ENCODE results near the gene SLC4A1. TPM values are rescaled to one million over a fixed set of nuclear protein-coding genes. Genes with fewer than 3 reads are reported as not detected.

SLC4A1 gene
- total and polyA plus RNA-seq, 8 donors = 0.58 to 22.7 (median 10.4) TPM

DNA sequence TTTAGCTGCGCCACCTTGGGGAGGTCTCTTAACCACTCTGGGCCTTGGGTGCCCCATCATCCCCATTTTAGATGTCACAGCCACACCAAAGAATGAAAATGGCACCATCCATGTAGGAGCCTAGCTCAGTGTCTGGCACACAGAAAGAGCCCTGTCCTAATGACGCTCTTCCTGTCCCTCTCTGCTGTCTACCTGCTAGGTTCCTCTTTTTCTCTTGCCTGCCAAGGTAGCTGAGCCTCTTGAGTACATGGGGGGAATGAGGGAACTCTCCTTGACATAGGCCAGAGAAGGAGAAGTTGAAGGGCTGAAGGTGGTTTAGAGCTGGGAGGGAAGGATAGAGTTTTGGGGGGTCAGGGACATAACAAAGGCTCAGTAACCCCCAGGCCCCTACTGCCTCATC, 42.3 kb upstream of the SLC4A1 start:
- no peak overlapping the region for H3K27ac ChIP-seq
- peaks cover 11 to 23% of the 10 kb centered on the region in 2 donors for H3K4me1 ChIP-seq
- no peak for TF ChIP-seq CTCF (IDR thresholded peaks at IDR 0.05)
- no peaks in the 10 kb centered on the region for H3K9me3 ChIP-seq
- H3K36me3 ChIP-seq = no peaks in the 10 kb centered on the region
- ATAC-seq = no peak
- H3K27me3 ChIP-seq = peaks cover 11 to 79% of the 10 kb centered on the region in 2 donors
- no peak for DNase-seq
- no peak overlapping the region for H3K4me3 ChIP-seq
- intact Hi-C loops (cut with DNase I) = no loop called here

DNA sequence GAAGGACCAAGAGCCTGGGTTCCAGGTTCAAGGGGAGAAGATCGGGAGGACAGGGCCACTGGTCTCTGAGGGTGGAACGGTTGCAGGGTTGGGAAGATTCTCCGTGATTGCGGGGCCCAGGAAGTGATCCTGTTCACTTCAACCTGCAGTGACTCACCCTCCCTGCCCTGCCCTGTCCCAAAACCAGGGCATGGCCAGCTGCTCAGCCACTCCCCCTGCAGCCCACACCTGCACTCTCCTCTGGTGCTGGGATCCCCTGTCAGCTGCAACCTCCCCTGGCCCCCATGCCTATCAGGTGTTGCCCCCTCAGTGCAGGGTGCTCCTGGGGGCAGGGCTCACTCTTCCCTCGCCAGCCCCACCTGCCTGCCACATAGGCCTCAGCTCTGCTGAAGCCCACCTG, 41.5 kb upstream of the SLC4A1 start:
- no peaks in the 10 kb centered on the region for H3K36me3 ChIP-seq
- TF ChIP-seq CTCF (IDR thresholded peaks at IDR 0.05) = no peak
- H3K27me3 ChIP-seq = peaks cover 4 to 79% of the 10 kb centered on the region in 2 donors
- no peak overlapping the region for H3K27ac ChIP-seq
- no peak overlapping the region for H3K4me3 ChIP-seq
- H3K4me1 ChIP-seq = peaks cover 8 to 16% of the 10 kb centered on the region in 2 donors
- ATAC-seq = no peak
- intact Hi-C loops (cut with DNase I) = no loop called here
- H3K9me3 ChIP-seq = no peaks in the 10 kb centered on the region
- DNase-seq = no peak

- ATAC-seq (peak; percentile 3), DNase-seq (no peak)
- Histone ChIP-seq H3K36me3 (no peaks in the 10 kb centered on the region), H3K4me1 (peaks cover 8 to 16% of the 10 kb centered on the region in 2 donors), H3K27ac (no peak overlapping the region), H3K4me3 (peak overlapping the region in 1 of 2 donors; percentile 36), H3K9me3 (no peaks in the 10 kb centered on the region), H3K27me3 (peaks cover 0 to 79% of the 10 kb centered on the region in 2 donors)
- TF ChIP-seq CTCF (IDR thresholded peaks at IDR 0.05) = no peak
- intact Hi-C loops (cut with DNase I) = no loop called here
Measured at GRCh38 chr17:44308865-44309264, 40.9 kb upstream of the SLC4A1 start.

DNA sequence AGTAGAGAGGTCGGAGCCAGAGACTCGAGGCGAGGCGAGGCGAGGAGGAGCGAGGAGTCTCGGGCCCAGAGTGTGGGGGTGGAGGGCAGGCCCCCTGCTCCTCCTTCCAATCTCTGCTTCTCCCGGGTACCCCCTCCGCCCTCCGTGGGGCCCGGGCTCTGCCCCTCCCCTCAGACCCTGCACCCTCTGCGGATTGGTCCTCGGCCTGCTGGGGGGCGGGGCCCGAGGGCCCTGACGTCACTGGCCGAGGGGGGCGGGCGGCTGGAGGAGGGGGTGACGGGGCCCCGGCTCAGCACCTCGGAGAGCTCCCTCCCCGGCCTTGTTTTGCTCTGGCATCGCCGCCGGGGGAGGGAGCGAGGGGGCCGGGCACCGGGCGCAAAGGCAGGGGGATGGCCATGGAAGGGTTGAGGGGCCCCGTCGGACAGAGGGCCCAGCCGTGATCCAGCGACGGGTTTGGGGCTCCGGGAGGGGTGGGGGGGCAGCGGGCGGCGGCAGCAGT, 40.4 kb upstream of the SLC4A1 start, which contains the start of gene RUNDC3A:
Gene RUNDC3A, plus strand, starts transcription at position 282 of the 499 bp plus-strand sequence. CDS start 232 bp downstream, outside the sequence.
- TF ChIP-seq CTCF (IDR thresholded peaks at IDR 0.05) = no peak
- Histone ChIP-seq H3K4me1 (peaks cover 8 to 16% of the 10 kb centered on the region in 2 donors), H3K36me3 (no peaks in the 10 kb centered on the region), H3K9me3 (no peaks in the 10 kb centered on the region), H3K27me3 (peaks cover 0 to 79% of the 10 kb centered on the region in 2 donors), H3K4me3 (peak within 1 kb of the TSS; percentile 26 to 36), H3K27ac (no peak within 1 kb of the TSS)
- intact Hi-C loops (cut with DNase I) = no loop called here
- DNase-seq = peak; percentile 82 to 94 (median 89)
- ATAC-seq = peak; percentile 97

- Histone ChIP-seq H3K4me1 (peaks cover 8 to 16% of the 10 kb centered on the region in 2 donors), H3K27me3 (peaks cover 0 to 80% of the 10 kb centered on the region in 2 donors), H3K36me3 (no peaks in the 10 kb centered on the region), H3K4me3 (peak overlapping the region; percentile 26 to 36), H3K9me3 (no peaks in the 10 kb centered on the region), H3K27ac (no peak overlapping the region)
- peak in 2 of 4 donors; percentile 41 to 61 for DNase-seq
- no peak for TF ChIP-seq CTCF (IDR thresholded peaks at IDR 0.05)
- ATAC-seq = peak; percentile 77
- intact Hi-C loops (cut with DNase I) = no loop called here
Measured at GRCh38 chr17:44307387-44308186, 39.7 kb upstream of the SLC4A1 start.
